WERI-Rb-1 (cell line): ENCODE results near the gene NAALADL2.

ENCODE experiments used
- DNase-seq: peaks from one replicate; pipeline ENCODE4 v3.0.0-alpha.2; 2020
- H3K27ac ChIP-seq: fragments of 250-450 bp; sonication (Bioruptor Pico); 2 replicates; pipeline ENCODE4 v1.5.1; 2020; ENCODE audit warnings: mild to moderate bottlenecking, moderate library complexity
- H3K27me3 ChIP-seq: fragments of 250-450 bp; sonication (Bioruptor Pico); 2 replicates; pipeline ENCODE4 v1.5.1; 2021; ENCODE audit warnings: mild to moderate bottlenecking, low read depth, moderate library complexity; ENCODE audit not compliant: insufficient read depth, severe bottlenecking
- H3K36me3 ChIP-seq: fragments of 250-450 bp; sonication (Bioruptor Pico); 2 replicates; pipeline ENCODE4 v1.5.1; 2020; ENCODE audit warnings: mild to moderate bottlenecking, moderate library complexity
- H3K4me3 ChIP-seq: 2 replicates; pipeline ENCODE4 v1.5.1; 2011; ENCODE audit warnings: low read depth, mild to moderate bottlenecking, control low read depth, low read length
- H3K9me3 ChIP-seq: fragments of 250-450 bp; sonication (Bioruptor Pico); 2 replicates; pipeline ENCODE4 v1.5.1; 2021; ENCODE audit warnings: mild to moderate bottlenecking, moderate library complexity; ENCODE audit not compliant: severe bottlenecking
- TF ChIP-seq, protein P1 (sequence below): IDR thresholded peaks from 2 replicates; pipeline ENCODE4 v1.5.1; 2011; ENCODE audit warnings: low read depth, mild to moderate bottlenecking, control low read depth, inconsistent platforms, low read length

The NAALADL2 gene

DNA sequence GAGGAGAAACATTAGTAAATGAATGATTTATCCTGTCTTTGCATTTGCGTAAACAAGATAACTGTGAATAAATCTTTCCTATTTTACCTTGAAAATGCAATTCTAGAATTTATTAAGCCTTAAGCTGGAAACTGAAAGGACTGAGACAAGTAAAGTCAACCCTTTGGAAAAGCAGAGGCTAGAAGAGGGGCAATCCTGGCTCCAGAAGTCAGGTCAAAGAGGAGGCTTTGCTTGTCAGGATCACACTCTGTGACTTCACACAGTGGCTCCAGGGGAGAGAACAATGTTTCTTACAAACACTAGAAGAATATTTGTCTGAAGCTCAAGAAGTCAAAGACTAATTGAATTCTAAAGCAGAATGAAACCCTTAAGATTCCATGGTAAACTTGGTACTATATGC lies 530.4 kb downstream of the NAALADL2 start:
- TF ChIP-seq, protein P1, sequence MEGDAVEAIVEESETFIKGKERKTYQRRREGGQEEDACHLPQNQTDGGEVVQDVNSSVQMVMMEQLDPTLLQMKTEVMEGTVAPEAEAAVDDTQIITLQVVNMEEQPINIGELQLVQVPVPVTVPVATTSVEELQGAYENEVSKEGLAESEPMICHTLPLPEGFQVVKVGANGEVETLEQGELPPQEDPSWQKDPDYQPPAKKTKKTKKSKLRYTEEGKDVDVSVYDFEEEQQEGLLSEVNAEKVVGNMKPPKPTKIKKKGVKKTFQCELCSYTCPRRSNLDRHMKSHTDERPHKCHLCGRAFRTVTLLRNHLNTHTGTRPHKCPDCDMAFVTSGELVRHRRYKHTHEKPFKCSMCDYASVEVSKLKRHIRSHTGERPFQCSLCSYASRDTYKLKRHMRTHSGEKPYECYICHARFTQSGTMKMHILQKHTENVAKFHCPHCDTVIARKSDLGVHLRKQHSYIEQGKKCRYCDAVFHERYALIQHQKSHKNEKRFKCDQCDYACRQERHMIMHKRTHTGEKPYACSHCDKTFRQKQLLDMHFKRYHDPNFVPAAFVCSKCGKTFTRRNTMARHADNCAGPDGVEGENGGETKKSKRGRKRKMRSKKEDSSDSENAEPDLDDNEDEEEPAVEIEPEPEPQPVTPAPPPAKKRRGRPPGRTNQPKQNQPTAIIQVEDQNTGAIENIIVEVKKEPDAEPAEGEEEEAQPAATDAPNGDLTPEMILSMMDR: no peak
- Histone ChIP-seq H3K27me3 (no peaks in the 10 kb centered on the region), H3K27ac (no peak overlapping the region), H3K36me3 (no peaks in the 10 kb centered on the region), H3K9me3 (no peaks in the 10 kb centered on the region), H3K4me3 (no peak overlapping the region)
- DNase-seq: no peak

- no peaks in the 10 kb centered on the region for H3K27me3 ChIP-seq
- H3K9me3 ChIP-seq: no peaks in the 10 kb centered on the region
- H3K36me3 ChIP-seq: no peaks in the 10 kb centered on the region
- no peak overlapping the region for H3K4me3 ChIP-seq
- TF ChIP-seq, protein P1: no peak
- no peak for DNase-seq
- no peak overlapping the region for H3K27ac ChIP-seq
Measured at GRCh38 chr3:175391601-175392000, 532.5 kb downstream of the NAALADL2 start.

DNA sequence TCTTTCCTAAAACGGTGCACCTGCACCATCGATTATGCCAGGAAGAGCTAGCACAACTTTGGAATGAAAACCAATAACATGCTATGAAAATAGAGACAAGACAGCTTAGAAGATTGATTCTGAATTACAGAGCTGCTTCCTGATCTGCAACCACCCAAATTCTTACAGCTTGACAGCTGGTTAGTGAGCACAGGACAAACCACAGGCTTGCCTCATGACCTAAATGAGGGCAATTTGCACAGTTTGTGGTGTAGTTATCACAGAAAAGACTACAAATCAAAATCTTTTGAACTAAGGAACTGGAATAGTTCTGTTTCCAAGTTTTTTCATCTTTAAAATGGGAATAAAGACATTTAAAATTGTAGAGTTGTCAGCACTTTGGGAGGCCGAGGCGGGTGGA lies 533.5 kb downstream of the NAALADL2 start:
- TF ChIP-seq, protein P1: no peak
- H3K27ac ChIP-seq: no peak overlapping the region
- H3K9me3 ChIP-seq: no peaks in the 10 kb centered on the region
- H3K27me3 ChIP-seq: no peaks in the 10 kb centered on the region
- H3K36me3 ChIP-seq: no peaks in the 10 kb centered on the region
- no peak overlapping the region for H3K4me3 ChIP-seq
- DNase-seq: no peak

GRCh38 chr3:175397372-175397771 lies 538.2 kb downstream of the NAALADL2 start:
- H3K4me3 ChIP-seq: no peak overlapping the region
- H3K9me3 ChIP-seq: no peaks in the 10 kb centered on the region
- no peak overlapping the region for H3K27ac ChIP-seq
- DNase-seq: no peak
- no peaks in the 10 kb centered on the region for H3K27me3 ChIP-seq
- TF ChIP-seq, protein P1: no peak
- no peaks in the 10 kb centered on the region for H3K36me3 ChIP-seq

DNA sequence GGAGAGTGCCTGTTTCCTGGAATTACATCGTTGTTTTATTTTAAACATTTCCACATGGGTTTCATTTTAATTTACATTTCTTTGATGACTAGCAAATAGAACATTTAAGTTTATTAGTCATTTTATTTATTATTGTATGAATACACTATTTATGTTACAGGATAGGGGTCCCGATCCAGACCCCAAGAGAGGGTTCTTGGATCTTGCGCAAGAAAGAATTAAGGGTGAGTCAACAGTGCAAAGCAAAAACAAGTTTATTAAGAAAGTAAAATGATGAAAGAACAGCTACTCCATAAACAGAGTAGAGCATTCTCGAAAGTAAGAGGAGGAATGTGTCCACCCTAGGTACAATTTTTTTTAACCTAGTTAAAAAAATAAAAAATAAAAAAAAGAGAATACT lies 539.5 kb downstream of the NAALADL2 start:
- H3K27ac ChIP-seq: no peak overlapping the region
- H3K9me3 ChIP-seq: no peaks in the 10 kb centered on the region
- TF ChIP-seq, protein P1: no peak
- H3K27me3 ChIP-seq: no peaks in the 10 kb centered on the region
- no peak for DNase-seq
- no peak overlapping the region for H3K4me3 ChIP-seq
- H3K36me3 ChIP-seq: no peaks in the 10 kb centered on the region

DNA sequence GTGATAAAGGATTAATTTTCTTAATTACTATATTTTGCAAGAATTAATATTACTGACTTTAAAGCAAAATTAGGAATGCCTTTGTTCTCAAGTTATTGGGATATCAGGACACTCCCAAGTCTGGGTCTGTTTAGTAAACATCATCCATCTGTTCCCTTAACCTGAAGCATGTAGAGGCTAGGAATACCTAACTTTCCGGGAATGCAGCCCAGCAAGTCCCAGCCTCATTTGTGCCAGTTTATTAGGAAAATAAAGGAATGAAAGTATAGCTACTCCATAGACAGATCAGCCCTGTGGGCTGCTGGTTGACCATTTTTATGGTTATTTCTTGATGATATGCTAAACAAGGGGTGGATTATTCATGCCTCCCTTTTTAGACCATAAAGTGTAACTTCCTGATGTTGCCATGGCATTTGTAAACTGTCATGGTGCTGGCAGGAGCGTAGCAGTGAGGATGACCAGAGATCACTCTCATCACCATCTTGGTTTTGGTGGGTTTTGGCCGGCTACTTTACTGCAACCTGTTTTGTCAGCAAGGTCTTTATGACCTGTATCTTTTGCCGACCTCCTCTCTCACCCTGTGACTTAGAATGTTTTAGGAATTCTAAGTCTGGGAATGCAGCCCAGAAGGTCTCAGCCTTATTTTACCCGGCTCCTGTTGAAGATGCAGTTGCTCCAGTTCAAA lies 540.2 kb downstream of the NAALADL2 start:
- H3K27ac ChIP-seq: no peak overlapping the region
- no peaks in the 10 kb centered on the region for H3K9me3 ChIP-seq
- no peak for DNase-seq
- H3K36me3 ChIP-seq: no peaks in the 10 kb centered on the region
- TF ChIP-seq, protein P1: no peak
- H3K27me3 ChIP-seq: no peaks in the 10 kb centered on the region
- H3K4me3 ChIP-seq: no peak overlapping the region
